B cell (primary cell): ENCODE results near the gene THSD4.

ENCODE experiments used
- EZH2 ChIP-seq: IDR thresholded peaks from 2 replicates; pipeline ENCODE4 v1.6.1; 2012; ENCODE audit warnings: borderline replicate concordance, low read depth, mild to moderate bottlenecking, moderate library complexity, low read length; ENCODE audit not compliant: insufficient read depth, poor library complexity, severe bottlenecking
- TF ChIP-seq, protein P1 (sequence below): fragments of 200-600 bp; IDR thresholded peaks from one replicate; pipeline ENCODE4 v1.8.0; 2022; ENCODE audit warnings: antibody characterized with exemption, mild to moderate bottlenecking

DNA sequence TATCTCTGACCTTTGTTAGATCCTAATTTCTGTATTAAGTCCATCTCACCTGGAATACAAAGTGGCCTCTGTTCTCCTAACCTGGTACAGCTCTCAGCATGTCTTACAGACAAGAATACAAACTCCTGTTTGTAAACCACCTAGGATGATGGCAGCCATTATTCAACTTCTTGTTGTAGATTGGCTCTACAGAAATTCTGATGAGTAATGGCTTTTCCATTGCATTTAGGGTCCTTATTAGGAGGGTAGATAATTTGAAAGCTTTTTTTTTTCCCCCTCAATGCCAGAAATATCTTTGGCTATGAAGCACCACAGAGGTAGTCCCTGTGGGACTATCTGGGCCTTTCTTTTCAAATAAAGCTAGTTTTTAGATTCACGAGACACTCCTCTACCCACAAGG is 704.9 kb downstream of the THSD4 start:
- TF ChIP-seq, protein P1, sequence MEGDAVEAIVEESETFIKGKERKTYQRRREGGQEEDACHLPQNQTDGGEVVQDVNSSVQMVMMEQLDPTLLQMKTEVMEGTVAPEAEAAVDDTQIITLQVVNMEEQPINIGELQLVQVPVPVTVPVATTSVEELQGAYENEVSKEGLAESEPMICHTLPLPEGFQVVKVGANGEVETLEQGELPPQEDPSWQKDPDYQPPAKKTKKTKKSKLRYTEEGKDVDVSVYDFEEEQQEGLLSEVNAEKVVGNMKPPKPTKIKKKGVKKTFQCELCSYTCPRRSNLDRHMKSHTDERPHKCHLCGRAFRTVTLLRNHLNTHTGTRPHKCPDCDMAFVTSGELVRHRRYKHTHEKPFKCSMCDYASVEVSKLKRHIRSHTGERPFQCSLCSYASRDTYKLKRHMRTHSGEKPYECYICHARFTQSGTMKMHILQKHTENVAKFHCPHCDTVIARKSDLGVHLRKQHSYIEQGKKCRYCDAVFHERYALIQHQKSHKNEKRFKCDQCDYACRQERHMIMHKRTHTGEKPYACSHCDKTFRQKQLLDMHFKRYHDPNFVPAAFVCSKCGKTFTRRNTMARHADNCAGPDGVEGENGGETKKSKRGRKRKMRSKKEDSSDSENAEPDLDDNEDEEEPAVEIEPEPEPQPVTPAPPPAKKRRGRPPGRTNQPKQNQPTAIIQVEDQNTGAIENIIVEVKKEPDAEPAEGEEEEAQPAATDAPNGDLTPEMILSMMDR = no peak
- TF ChIP-seq EZH2 = no peak
